HK-2 (cell line): ENCODE measurements around the gene ASB10.

Experiments
- DNase-seq: peaks from one replicate; pipeline ENCODE4 v3.0.0-alpha.2; 2018; ENCODE audit not compliant: unreplicated experiment

ASB10 gene

GRCh38 chr7:151210087-151210854 is 23.2 kb upstream of the ASB10 start, which contains the start of gene H2BK1:
Gene H2BK1 (minus strand): TSS chr7:151210488. CDS start chr7:151210318, 170 bp downstream.
- no peak for DNase-seq

GRCh38 chr7:151209588-151209987 is 22.5 kb upstream of the ASB10 start:
- no peak for DNase-seq

DNA sequence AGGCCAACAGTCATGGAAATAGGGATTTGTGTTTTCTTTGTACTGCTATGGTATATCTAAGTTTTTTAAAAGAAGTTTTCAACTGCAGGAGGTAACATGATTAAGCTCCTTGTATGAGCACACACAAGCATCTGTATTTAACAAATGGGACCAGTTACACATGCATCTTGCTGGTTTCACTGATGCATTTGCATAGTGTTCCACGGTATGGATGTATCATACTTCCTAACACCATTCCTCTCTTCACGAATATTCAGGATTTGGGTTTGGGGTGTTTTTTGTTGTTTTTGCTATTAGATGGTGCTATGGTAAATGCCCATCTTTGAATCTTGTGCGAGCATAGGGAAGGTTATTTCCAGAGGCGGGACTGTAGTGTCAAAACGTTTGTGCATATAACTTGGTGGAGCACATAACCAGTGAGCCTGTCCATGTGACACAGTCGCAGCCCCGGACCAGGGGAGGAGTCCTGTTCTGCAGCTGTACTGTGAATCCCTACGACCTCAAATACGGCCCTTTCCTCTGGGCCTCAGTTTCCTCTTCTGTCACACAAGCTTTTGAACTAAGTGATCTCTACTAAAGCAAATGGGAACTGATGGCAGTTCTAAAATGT is 21.3 kb upstream of the ASB10 start:
- no peak for DNase-seq

GRCh38 chr7:151207804-151208203 is 20.8 kb upstream of the ASB10 start:
- no peak for DNase-seq

DNA sequence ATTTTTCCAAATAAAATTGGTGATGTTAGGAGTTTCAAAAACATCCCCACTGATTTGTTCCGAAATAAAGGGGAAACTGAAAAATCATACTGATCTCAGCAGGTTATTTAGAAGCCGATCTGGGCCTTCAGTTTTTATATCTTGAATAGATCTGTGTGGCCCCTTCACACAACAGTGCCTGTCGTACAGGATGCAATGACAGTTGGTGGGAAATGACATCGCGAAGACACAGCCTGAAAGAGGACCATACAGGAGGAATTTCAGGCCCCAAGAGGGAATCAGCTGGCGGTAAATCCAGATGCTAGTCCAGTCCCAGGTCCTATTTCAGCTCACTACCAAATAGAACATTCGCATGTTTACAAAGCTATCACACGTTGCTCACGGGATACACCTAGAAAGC is 20.3 kb upstream of the ASB10 start:
- DNase-seq: no peak

GRCh38 chr7:151206914-151207313 is 19.9 kb upstream of the ASB10 start:
- no peak for DNase-seq

- no peak for DNase-seq
Observed at GRCh38 chr7:151205730-151206129, 18.7 kb upstream of the ASB10 start.

DNA sequence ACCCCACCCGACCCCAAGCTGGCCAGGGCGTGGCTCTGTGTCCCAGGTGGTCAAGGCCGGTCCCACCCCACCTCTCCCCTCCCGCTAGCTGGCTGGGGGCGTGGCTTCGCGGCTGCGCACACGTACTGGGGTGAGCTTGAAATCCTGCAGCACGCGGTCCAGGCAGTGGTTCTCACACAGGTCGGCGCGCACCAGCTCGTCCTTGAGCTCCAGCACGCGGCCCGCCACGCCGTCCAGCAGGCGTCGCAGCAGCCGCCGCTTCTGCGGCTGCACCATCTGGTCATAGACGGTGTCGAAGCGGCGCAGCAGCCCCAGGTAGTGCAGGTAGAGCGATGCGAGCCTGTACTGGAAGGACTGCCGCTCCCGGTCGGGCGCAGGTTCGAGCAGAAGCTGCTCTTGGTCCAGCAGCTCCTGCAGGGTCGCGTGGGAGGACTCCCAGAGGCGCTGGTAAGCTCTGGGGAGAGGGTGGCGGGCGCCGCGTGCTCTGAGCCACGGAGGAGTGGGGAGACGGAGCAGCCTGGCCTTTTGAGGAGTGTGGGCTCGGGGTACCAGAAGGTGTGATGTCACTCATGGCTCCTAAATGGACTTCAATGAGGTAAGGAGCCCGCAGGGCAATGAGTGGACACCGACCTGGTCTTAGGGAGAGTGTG is 17.5 kb upstream of the ASB10 start:
- no peak for DNase-seq

DNA sequence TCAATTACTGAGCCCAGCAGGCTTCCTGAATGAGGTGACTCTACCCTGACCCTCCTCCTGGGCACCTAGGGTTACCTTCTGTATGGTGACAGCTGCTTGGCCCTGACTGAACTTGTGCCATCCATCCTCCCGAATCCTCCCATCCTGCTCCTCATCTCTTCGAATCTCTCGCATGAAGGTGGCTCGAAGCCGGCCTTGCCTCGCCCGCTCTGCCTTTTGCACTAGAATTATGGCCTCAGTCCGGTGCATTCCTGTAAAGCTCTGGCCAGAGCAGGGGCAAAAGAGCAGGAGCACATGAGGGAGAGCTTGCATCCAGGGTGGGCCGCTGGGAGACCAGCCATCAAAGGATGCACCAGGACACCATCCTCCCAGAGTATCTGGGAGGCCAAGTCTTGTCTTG is 15.8 kb upstream of the ASB10 start:
- DNase-seq: no peak

GRCh38 chr7:151201751-151202150 is 14.7 kb upstream of the ASB10 start:
- DNase-seq: no peak

- DNase-seq: no peak
Observed at GRCh38 chr7:151201344-151201743, 14.3 kb upstream of the ASB10 start.

DNA sequence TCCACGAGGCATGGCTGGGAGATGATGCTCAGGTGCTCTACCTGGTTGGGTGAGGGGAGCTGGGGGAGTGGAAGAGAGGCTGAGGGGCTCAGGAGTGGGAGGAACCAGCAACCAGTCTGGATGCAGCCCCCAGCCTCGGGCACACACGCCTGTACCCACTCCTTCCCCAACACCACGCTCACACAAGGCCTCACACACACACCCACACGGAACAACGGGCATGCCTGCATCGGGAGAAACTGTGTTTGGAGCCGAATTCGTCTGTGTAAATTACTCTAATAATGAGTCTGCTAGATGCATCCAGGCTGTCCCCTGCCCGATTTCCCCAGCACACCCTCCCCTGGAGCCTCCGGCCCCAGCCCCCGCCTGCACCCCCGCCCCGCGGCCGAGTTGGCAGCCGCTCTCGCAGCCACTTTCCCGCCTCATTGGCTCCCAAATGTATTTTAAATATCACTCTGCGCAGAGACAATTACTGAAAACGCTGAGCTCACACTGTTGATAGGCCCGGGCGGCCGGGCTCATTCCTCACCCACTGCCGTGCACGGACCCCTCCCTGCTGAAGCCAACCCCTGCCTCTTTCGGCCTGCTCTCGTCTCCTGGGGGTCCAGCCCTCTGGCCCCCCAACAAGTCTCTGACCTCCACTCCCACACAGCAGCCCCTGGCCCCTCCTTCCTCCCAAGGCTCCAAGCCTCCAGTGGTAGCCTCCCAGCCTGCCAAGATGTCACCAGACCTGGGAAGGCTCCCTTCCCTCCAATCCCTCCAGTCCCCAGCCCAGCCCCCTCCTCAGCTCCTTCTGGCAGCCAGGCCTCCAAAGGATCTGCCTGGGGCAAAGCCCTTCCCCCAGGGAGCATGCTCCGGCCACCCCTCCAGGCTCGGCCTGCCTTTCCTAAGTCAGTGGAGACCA is 12.1 kb upstream of the ASB10 start:
- no peak for DNase-seq

GRCh38 chr7:151197932-151198331 is 10.9 kb upstream of the ASB10 start:
- DNase-seq: no peak

- DNase-seq: no peak
Observed at GRCh38 chr7:151195616-151196450, 8.8 kb upstream of the ASB10 start.

- DNase-seq: no peak
Observed at GRCh38 chr7:151194188-151194587, 7.1 kb upstream of the ASB10 start.

DNA sequence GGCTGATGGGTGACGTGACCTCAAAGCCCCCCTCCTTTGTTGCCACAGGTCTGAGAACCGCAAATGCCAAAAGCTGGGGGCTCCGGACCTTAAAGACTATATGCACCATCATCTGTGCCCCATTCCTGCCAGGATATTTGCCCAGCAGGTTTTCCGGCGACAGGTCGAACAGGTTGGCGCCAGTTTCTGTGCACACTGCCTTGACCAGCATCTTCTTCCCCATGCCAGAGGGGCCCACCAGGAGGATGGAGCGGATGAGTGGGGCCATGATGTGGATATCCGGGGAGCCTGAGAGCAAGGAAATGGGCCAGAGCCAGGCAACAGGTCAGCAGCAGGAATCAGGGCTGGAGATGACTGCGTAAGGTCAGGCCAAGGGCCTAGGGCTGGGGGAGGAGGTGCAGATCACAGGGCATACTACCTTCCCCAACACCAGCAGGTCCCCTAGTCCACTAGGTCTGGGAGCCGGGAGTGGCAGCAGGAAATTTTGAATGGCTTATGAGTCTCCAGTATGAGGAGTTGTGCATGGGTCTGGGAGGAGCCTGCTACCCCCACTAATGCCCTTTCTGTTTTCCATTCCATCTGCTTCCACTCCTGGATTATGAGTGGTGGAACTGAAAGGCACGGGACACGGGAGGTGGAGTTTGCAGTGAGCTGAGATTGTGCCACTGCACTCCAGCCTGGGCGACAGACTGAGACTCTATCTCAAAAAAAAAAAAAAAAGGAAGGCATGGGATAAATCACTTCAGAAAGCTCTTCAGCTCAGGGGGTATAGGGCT is 6.3 kb upstream of the ASB10 start:
- no peak for DNase-seq

DNA sequence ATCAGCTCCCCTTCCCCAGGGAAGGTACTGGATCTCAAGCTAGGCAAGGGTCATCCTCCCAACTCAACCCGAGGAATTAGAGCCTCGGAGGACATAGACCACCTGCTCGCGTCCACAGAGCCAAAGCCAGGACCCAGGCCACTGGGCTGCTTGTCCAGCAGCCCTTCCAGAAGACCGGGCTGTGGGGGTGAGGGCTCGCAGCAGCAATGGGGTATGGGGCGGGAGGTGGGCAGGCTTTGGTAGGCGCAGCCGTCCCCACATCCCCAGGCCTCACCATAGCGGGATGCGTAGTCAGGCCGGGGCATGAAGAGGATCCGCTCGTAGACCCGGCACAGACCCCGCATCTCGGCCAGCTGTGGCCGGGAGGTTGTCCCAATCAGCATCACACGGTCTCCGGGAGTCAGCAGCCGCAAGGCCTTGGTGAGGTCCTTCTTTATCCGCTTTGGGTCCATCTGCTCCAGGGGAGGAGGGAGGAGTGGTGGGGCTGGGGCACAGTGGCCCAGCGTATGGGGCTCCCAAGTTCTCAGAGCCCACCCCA is 5.0 kb upstream of the ASB10 start:
- no peak for DNase-seq

GRCh38 chr7:151191544-151191943 is 4.5 kb upstream of the ASB10 start:
- no peak for DNase-seq

DNA sequence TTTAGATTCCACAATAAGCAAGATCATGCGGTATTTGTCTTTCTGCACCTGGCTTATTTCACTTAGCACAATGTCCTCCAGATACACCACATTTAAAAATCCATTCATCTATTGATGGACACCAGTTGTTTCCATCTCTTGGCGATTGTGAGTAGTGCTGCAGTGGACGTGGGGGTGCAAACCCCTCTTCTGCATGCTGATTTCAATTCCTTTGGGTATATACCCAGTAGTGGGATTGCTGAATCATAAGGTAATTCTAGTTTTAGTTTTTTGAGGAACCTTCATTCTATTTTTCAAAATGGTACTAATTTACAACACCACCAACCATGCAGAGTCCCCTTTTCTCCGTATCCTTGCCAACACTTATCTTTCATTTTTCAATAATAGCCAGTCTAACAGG is 2.0 kb upstream of the ASB10 start:
- no peak for DNase-seq

- no peak for DNase-seq
Observed at GRCh38 chr7:151188252-151188542, 1.1 kb upstream of the ASB10 start.
